ENCODE results near the gene PCSK1. TPM values are rescaled to one million over a fixed set of nuclear protein-coding genes. Genes with fewer than 3 reads are reported as not detected.

The PCSK1 gene
- total and polyA plus RNA-seq, 2 of the 8 experiments (the other 6 are each of a cell fraction or from before 2014, with no cell fraction given), result 1.3 to 3.2 TPM

GRCh38 chr5:96463091-96463490, 30.0 kb upstream of the PCSK1 start:
- no peak overlapping the region for H2AK5ac ChIP-seq (ENCODE audit: low read depth, low read length)
- WGBS, 2 experiments (ENCODE audit: extremely low coverage in 1 of 2, insufficient coverage in 1 of 2, insufficient read length in 1 of 2, insufficient replicate concordance in 2 of 2, low coverage in 1 of 2, low lambda C conversion rate in 2 of 2, missing lambda C conversion rate in 1 of 2), result 89% methylated on average over 2 of the region's 2 CpGs; no CpG with 5 or more reads in 1 of the 2 experiments
- TF ChIP-seq FOSL1 (IDR thresholded peaks at IDR 0.05; ENCODE audit: insufficient read depth, low read depth, low read length), result no peak
- TF ChIP-seq SUZ12 (IDR thresholded peaks at IDR 0.05; ENCODE audit: low read length), result no peak
- no peak for TF ChIP-seq SP4 (IDR thresholded peaks at IDR 0.05; ENCODE audit: low read length)
- TF ChIP-seq TCF12 (IDR thresholded peaks at IDR 0.05; ENCODE audit: low read depth, low read length), result no peak
- no peak for TF ChIP-seq POLR2A (IDR thresholded peaks at IDR 0.05; ENCODE audit: control extremely low read depth in 1 of 2, low read depth in 2 of 2, low read length in 2 of 2)
- TF ChIP-seq, protein P1, sequence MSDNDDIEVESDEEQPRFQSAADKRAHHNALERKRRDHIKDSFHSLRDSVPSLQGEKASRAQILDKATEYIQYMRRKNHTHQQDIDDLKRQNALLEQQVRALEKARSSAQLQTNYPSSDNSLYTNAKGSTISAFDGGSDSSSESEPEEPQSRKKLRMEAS (IDR thresholded peaks at IDR 0.05), result no peak
- no peak for TF ChIP-seq ZNF274 (IDR thresholded peaks at IDR 0.05; ENCODE audit: borderline replicate concordance, extremely low read depth, low read length)
- TF ChIP-seq RBBP5 (IDR thresholded peaks at IDR 0.05; ENCODE audit: borderline replicate concordance, low read depth, low read length), result no peak
- TF ChIP-seq TBP (IDR thresholded peaks at IDR 0.05; ENCODE audit: low read depth, low read length), result no peak
- TF ChIP-seq GTF2F1 (IDR thresholded peaks at IDR 0.05; ENCODE audit: borderline replicate concordance, low read depth, low read length), result no peak
- TF ChIP-seq TAF1 (IDR thresholded peaks at IDR 0.05; ENCODE audit: low read depth, low read length), result no peak
- no peak for TF ChIP-seq CREB1 (IDR thresholded peaks at IDR 0.05)
- no peak for TF ChIP-seq TEAD4 (IDR thresholded peaks at IDR 0.05; ENCODE audit: low read depth, low read length)
- TF ChIP-seq KDM5A (IDR thresholded peaks at IDR 0.05; ENCODE audit: low read length), result no peak
- TF ChIP-seq TAF7 (optimal IDR thresholded peaks at IDR 0.05; ENCODE audit: borderline replicate concordance, low read depth, low read length), result no peak
- no peak for TF ChIP-seq CHD2 (IDR thresholded peaks at IDR 0.05; ENCODE audit: low read length)
- no peak for TF ChIP-seq CBX5 (IDR thresholded peaks at IDR 0.05; ENCODE audit: low read depth, low read length)

More at GRCh38 chr5:96463091-96463490, 30.0 kb upstream of the PCSK1 start:
- no peak overlapping the region for H3K4me2 ChIP-seq (ENCODE audit: insufficient read depth in 1 of 2, low read depth in 2 of 2, low read length in 2 of 2)
- no peak overlapping the region for H3K9ac ChIP-seq (replicated peaks in 1 of 4; ENCODE audit: extremely low read depth in 1 of 4, low read depth in 3 of 4, low read length in 3 of 4)
- no peak overlapping the region for H2BK120ac ChIP-seq (replicated peaks; ENCODE audit: low read depth, low read length)
- H2AFZ ChIP-seq (ENCODE audit: low read length), result no peak overlapping the region
- POLR2A ChIA-PET (ENCODE audit: partially characterized antibody), result interaction anchor here (1.4 kb wide), 1 partner anchor 31 kb away, joined by 4 read pairs; no protein-coding TSS in a partner anchor
- H2BK20ac ChIP-seq (ENCODE audit: low read length), result no peak overlapping the region
- H4K20me1 ChIP-seq (replicated peaks in 1 of 2; ENCODE audit: control insufficient read depth in 1 of 2, insufficient read depth in 2 of 2, low read length in 2 of 2), result no peaks in the 10 kb centered on the region
- no peaks in the 10 kb centered on the region for H3K79me1 ChIP-seq (ENCODE audit: low read depth, low read length)
- no peak overlapping the region for H2BK15ac ChIP-seq (ENCODE audit: low read length)
- H2BK5ac ChIP-seq (ENCODE audit: low read depth, low read length), result no peak overlapping the region
- H3K4me3 ChIP-seq (ENCODE audit: extremely low read depth in 1 of 4, insufficient read depth in 2 of 4, low read depth in 3 of 4, low read length in 4 of 4), result no peak overlapping the region
- H3K56ac ChIP-seq (replicated peaks; ENCODE audit: insufficient read length, low read depth, low read length), result no peak overlapping the region
- H3K4me1 ChIP-seq (replicated peaks in 1 of 4; ENCODE audit: control insufficient read depth in 3 of 4, insufficient read depth in 4 of 4, low read length in 3 of 4), result no peaks in the 10 kb centered on the region
- H3K18ac ChIP-seq (ENCODE audit: extremely low read depth, low read length), result no peak overlapping the region
- no peak overlapping the region for H4K8ac ChIP-seq (ENCODE audit: extremely low read depth, insufficient read depth, low read length)
- no peaks in the 10 kb centered on the region; the same call in 1 of the 2 replicates for H3K23me2 ChIP-seq (ENCODE audit: low read depth, low read length)
- H3K27ac ChIP-seq (ENCODE audit: low read depth, low read length), result no peak overlapping the region
- H3K36me3 ChIP-seq (ENCODE audit: control insufficient read depth in 2 of 4, insufficient read depth in 4 of 4, low read length in 3 of 4), result no peaks in the 10 kb centered on the region
- H2BK12ac ChIP-seq (ENCODE audit: low read depth, low read length), result no peak overlapping the region
- no peak overlapping the region for H4K91ac ChIP-seq (replicated peaks; ENCODE audit: insufficient read length, low read length)
- FAIRE-seq (no peak), DNase-seq (ENCODE audit: low read depth in 1 of 2, low spot score in 2 of 2) (no peak)
- no peak overlapping the region for H3K23ac ChIP-seq (ENCODE audit: insufficient read length)
- CTCF ChIA-PET (ENCODE audit: partially characterized antibody), result interaction anchor here (0.7 kb wide), 1 partner anchor 29 kb away, joined by 3 read pairs; no protein-coding TSS in a partner anchor
- no peaks in the 10 kb centered on the region for H3K79me2 ChIP-seq (ENCODE audit: control insufficient read depth in 1 of 2, insufficient read depth in 2 of 2, low read length in 2 of 2)
- H3K4ac ChIP-seq (replicated peaks; ENCODE audit: insufficient read length, low read depth, low read length), result no peak overlapping the region
- no peaks in the 10 kb centered on the region for H3K9me3 ChIP-seq (ENCODE audit: insufficient read depth in 2 of 2, low read depth in 1 of 2, low read length in 1 of 2)
- H3K14ac ChIP-seq (ENCODE audit: insufficient read length), result no peak overlapping the region
- H3K27me3 ChIP-seq (replicated peaks in 1 of 4; ENCODE audit: control insufficient read depth in 3 of 4, extremely low read depth in 1 of 4, insufficient read depth in 3 of 4, low read length in 3 of 4), result no peaks in the 10 kb centered on the region
- no peak overlapping the region for H4K5ac ChIP-seq (ENCODE audit: insufficient read length, low read depth, low read length)

Data from H1 (cell line).